ENCODE measurements around the gene UBALD1. TPM values are rescaled to one million over a fixed set of nuclear protein-coding genes. Genes with fewer than 3 reads are reported as not detected.
A peak's percentile ranks its signal among the peaks of the same experiment; 100 is the strongest.

UBALD1 gene
- total and polyA plus RNA-seq, 10 of the 15 experiments (the other 5 are each of a cell fraction or from before 2014, with no cell fraction given), result 0.05 to 32.7 (median 5.1) TPM

GRCh38 chr16:4617880-4618279 is 3.2 kb upstream of the UBALD1 start:
- FAIRE-seq (no peak), DNase-seq (ENCODE audit: low read depth, low spot score) (no peak), ATAC-seq (no peak)
- Histone ChIP-seq H4K20me1 (ENCODE audit: control insufficient read depth, insufficient read depth) (no peaks in the 10 kb centered on the region), H3K4me1 (ENCODE audit: control insufficient read depth, insufficient read depth, low read length) (peaks cover 18% of the 10 kb centered on the region), H2AFZ (ENCODE audit: control insufficient read depth, low read depth, low read length) (no peak overlapping the region), H3K27ac (ENCODE audit: control insufficient read depth, insufficient read depth) (no peak overlapping the region), H3K36me3 (ENCODE audit: control insufficient read depth in 2 of 2, insufficient read depth in 2 of 2, low read length in 1 of 2) (no peaks in the 10 kb centered on the region), H3K9ac (ENCODE audit: control insufficient read depth, insufficient read depth, low read length) (no peak overlapping the region), H3K9me3 (replicated peaks; ENCODE audit: control insufficient read depth, insufficient read depth, low read length) (no peaks in the 10 kb centered on the region), H3K4me3 (no peak overlapping the region; the same call in 1 of the 2 replicates), H3K79me2 (ENCODE audit: control insufficient read depth, insufficient read depth, low read length) (peaks cover 21% of the 10 kb centered on the region), H3K4me2 (ENCODE audit: control insufficient read depth, insufficient read depth) (peak overlapping the region; percentile 42; the same call in 1 of the 2 replicates), H3K27me3 (replicated peaks in 1 of 2; ENCODE audit: control insufficient read depth in 2 of 2, insufficient read depth in 2 of 2, low read length in 1 of 2) (no peaks in the 10 kb centered on the region)
- RAD21 ChIA-PET (ENCODE audit: unreplicated experiment), result no interaction called here
- SMC1A ChIA-PET (ENCODE audit: uncharacterized antibody, unreplicated experiment), result interaction anchor here (2.6 kb wide), 1 partner anchor 8 kb away, joined by 15 read pairs; the partner anchor contains the start of gene MGRN1
- intact Hi-C loops (cut with micrococcal nuclease; ENCODE audit: unreplicated experiment) (loop anchor here (10.0 kb wide), 3 partner anchors 103 to 193 kb away; partner anchors contain the start of genes DNAJA3 and ROGDI), in situ Hi-C loops (cut with MboI) (loop anchor here (10.0 kb wide), 1 partner anchor 337 kb away; the partner anchor contains the start of gene SEC14L5)
- BruUV-seq (replicated peaks), result no TSS peak
- POLR2A ChIA-PET, result no interaction called here
- WGBS (ENCODE audit: insufficient coverage, insufficient replicate concordance, low lambda C conversion rate, missing lambda C conversion rate), result 84% methylated on average over 7 of the region's 8 CpGs
- TF ChIP-seq LARP7 (IDR thresholded peaks at IDR 0.05), result no peak
- CTCF ChIA-PET, result interaction anchor here (1.3 to 1.8 kb wide), 2 partner anchors 32 to 112 kb away, joined by 4 to 7 read pairs; no protein-coding TSS in a partner anchor

GRCh38 chr16:4616047-4616811 is 1.5 kb upstream of the UBALD1 start:
- SMC1A ChIA-PET (ENCODE audit: uncharacterized antibody, unreplicated experiment), result interaction anchor here (0.8 to 2.6 kb wide), 6 partner anchors 9 to 111 kb away, joined by 3 to 15 read pairs (median 4); partner anchors contain the start of gene MGRN1
- RAD21 ChIA-PET (ENCODE audit: unreplicated experiment), result interaction anchor here (1.2 to 2.3 kb wide), 10 partner anchors 9 to 265 kb away, joined by 3 to 24 read pairs (median 6); partner anchors contain the start of genes ANKS3, DNAAF8, HMOX2 and MGRN1
- POLR2A ChIA-PET, result interaction anchor here (1.0 to 2.3 kb wide), 11 partner anchors 9 to 202 kb away, joined by 3 to 25 read pairs (median 5); partner anchors contain the start of genes ANKS3, CDIP1, CORO7 and DNAAF8
- Histone ChIP-seq H3K4me2 (ENCODE audit: control insufficient read depth, insufficient read depth) (peak overlapping the region; percentile 93), H3K36me3 (ENCODE audit: control insufficient read depth in 2 of 2, insufficient read depth in 2 of 2, low read length in 1 of 2) (no peaks in the 10 kb centered on the region), H2AFZ (ENCODE audit: control insufficient read depth, low read depth, low read length) (peak overlapping the region; percentile 98), H3K4me3 (peak overlapping the region; percentile 82), H4K20me1 (ENCODE audit: control insufficient read depth, insufficient read depth) (no peaks in the 10 kb centered on the region), H3K4me1 (ENCODE audit: control insufficient read depth, insufficient read depth, low read length) (peaks cover 20% of the 10 kb centered on the region), H3K9ac (ENCODE audit: control insufficient read depth, insufficient read depth, low read length) (peak overlapping the region; percentile 99), H3K79me2 (ENCODE audit: control insufficient read depth, insufficient read depth, low read length) (peaks cover 30% of the 10 kb centered on the region), H3K27ac (ENCODE audit: control insufficient read depth, insufficient read depth) (peak overlapping the region; percentile 99), H3K27me3 (replicated peaks in 1 of 2; ENCODE audit: control insufficient read depth in 2 of 2, insufficient read depth in 2 of 2, low read length in 1 of 2) (no peaks in the 10 kb centered on the region), H3K9me3 (replicated peaks; ENCODE audit: control insufficient read depth, insufficient read depth, low read length) (no peaks in the 10 kb centered on the region)
- intact Hi-C loops (cut with micrococcal nuclease; ENCODE audit: unreplicated experiment) (loop anchor here (10.0 kb wide), 3 partner anchors 101 to 191 kb away; partner anchors contain the start of genes DNAJA3 and ROGDI), in situ Hi-C loops (cut with MboI) (loop anchor here (10.0 kb wide), 1 partner anchor 339 kb away; the partner anchor contains the start of gene SEC14L5)
- CTCF ChIA-PET, result interaction anchor here (0.8 to 2.2 kb wide), 10 partner anchors 8 to 201 kb away, joined by 3 to 32 read pairs (median 4); partner anchors contain the start of gene MGRN1
- peak; percentile 98 for DNase-seq (ENCODE audit: low read depth, low spot score)
- WGBS (ENCODE audit: insufficient coverage, insufficient replicate concordance, low lambda C conversion rate, missing lambda C conversion rate), result under 1% methylated on average over 54 of the region's 57 CpGs
- peak; percentile 100 for FAIRE-seq
- BruUV-seq (replicated peaks), result no TSS peak
- ATAC-seq, result peak; percentile 84
- TF ChIP-seq ZNF384 (IDR thresholded peaks at IDR 0.05; ENCODE audit: borderline replicate concordance, low read depth, low read length) (no peak), RFX5 (IDR thresholded peaks at IDR 0.05; ENCODE audit: low read depth, low read length) (peak; percentile 46; the same call in 1 of the 2 replicates), TARDBP (IDR thresholded peaks at IDR 0.05; ENCODE audit: borderline replicate concordance) (no peak), MLLT1 (IDR thresholded peaks at IDR 0.05) (peak; percentile 21; the same call in 1 of the 2 replicates), MTA2 (IDR thresholded peaks at IDR 0.05; ENCODE audit: low read depth) (no peak), ZNF217 (IDR thresholded peaks at IDR 0.05) (no peak), IKZF1 (conservative IDR thresholded peaks at IDR 0.05) (peak; percentile 82), ZNF622 (IDR thresholded peaks at IDR 0.05) (no peak), ASH2L (IDR thresholded peaks at IDR 0.05; ENCODE audit: borderline replicate concordance, low read depth) (no peak), STAT3 (IDR thresholded peaks at IDR 0.05; ENCODE audit: low read depth, low read length) (no peak), PAX5 (IDR thresholded peaks at IDR 0.05; ENCODE audit: borderline replicate concordance, low read depth, low read length) (no peak; the same call in 1 of the 2 replicates)

All from GM12878 (cell line).